Gastrocnemius medialis (tissue), 4 donors: Measurements from ENCODE around the gene PGF.

Source experiments
- CTCF ChIP-seq, 5 experiments: fragments of 450-650 bp in 3 of 5; fragments of 200-600 bp in 2 of 5; sonication (generic) in 2 of 5; IDR thresholded peaks in 4 of 5; conservative IDR thresholded peaks in 1 of 5; 1 replicate in 4 of 5; 2 replicates in 1 of 5; pipeline ENCODE4 v1.5.1; 2016 to 2019; ENCODE audit warnings: antibody characterized with exemption in 5 of 5, mild to moderate bottlenecking in 3 of 5, moderate library complexity in 3 of 5
- POLR2A ChIP-seq, 2 donors: fragments of 450-650 bp; IDR thresholded peaks; one replicate each; pipeline ENCODE4 v1.6.1; 2017; ENCODE audit warnings: antibody characterized with exemption in 2 of 2, mild to moderate bottlenecking in 2 of 2, moderate library complexity in 2 of 2

- TF ChIP-seq CTCF (IDR thresholded peaks at IDR 0.05 in 4 of 5, conservative IDR thresholded peaks at IDR 0.05 in 1 of 5), result no peak
- no peak for TF ChIP-seq POLR2A (IDR thresholded peaks at IDR 0.05)
Observed at GRCh38 chr14:74975059-74975810, 19.8 kb upstream of the PGF start.
